GM19238 (cell line): Measurements from ENCODE around the gene GIPC2.
"Not testable (repeated sequence)": the region's sequence is repeated elsewhere in the genome, so short reads cannot be mapped to it uniquely, and the experiment has no call there.

Source experiments
- DNase-seq: peaks from one replicate; pipeline ENCODE4 v3.0.0; 2011; ENCODE audit warnings: low spot score; ENCODE audit not compliant: insufficient read length

Gene GIPC2

GRCh38 chr1:78068681-78069283 lies 23.0 kb downstream of the GIPC2 start:
- no peak for DNase-seq

GRCh38 chr1:78069784-78070183 lies 24.0 kb downstream of the GIPC2 start:
- DNase-seq, result no peak

- no peak for DNase-seq
These were observed 24.4 kb downstream of the GIPC2 start for GRCh38 chr1:78070210-78070609.

- DNase-seq, result no peak
These were observed 25.0 kb downstream of the GIPC2 start for GRCh38 chr1:78070758-78071157.

DNA sequence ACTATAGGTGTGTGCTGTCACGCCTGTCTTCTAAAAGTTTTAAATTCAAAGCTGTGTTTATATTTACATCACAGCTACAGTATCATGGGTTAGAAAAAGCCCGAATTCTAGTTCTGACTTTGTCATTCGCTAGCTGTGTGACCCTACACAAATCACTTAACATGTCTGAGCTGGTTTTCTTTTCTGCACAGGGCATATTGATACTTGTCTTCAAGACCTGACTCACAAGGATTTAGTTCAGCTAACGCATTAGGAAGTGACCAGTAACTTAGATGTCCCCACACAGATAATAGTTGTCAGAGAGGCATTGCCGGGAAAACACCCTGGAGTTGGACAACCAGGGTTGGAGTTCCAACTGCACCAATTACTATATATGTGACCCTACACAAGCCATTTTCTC lies 25.9 kb downstream of the GIPC2 start:
- no peak for DNase-seq

DNA sequence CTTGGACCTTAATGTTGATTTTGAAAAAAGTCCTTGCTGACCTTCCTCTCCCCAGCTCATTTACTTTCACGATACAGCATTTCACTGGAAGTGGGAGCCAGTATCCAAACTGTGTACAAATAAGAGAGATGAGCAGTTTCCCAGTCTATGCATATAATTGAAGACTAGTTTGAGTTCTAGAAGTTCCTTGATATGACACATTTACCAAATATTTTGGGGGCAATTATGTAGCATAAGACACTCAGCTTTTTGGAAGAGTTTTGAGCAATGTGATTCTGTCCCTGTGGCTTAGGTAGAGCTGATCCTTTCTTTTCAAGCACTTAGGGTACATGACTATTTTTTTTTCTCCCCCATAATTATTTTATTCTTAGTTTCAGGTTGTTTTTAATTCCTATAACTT lies 26.4 kb downstream of the GIPC2 start:
- no peak for DNase-seq

DNA sequence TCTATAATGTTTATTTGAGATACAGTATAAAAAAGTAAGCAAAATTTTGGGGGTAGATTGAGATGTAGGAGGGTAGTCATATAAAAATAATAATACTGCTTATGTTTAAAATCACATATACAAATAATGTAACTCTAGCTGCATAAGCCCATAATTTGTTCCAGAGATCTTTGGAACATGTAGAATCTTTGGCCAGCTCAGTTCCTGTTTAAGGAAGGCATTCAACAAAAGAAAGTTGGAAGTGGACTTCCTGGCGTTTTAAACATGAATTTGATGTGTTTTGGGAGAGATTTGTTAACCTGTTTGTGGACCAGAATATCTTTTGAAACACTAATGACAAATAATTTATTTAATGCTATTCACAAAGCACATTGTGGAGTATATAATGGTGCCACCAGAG lies 27.7 kb downstream of the GIPC2 start:
- DNase-seq, result no peak

DNA sequence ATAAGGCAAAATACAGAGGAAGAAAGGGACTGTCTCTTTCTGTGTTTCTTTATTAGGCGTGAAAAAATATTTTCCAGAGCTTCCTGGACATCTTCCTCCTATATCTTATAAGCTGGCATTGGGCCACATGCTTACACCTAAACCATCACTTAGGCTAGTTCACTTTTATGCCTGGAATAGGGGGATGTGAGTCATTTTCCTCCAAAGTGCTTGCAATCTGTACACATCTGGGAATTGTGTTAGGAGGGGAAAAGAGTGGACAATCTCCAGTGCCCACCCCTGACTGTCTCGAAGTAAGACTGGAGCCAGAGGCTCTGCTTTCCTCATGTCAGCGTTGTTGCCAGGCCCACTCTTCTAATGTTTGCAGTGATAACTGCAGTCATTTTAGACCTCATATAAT lies 29.9 kb downstream of the GIPC2 start:
- no peak for DNase-seq

- DNase-seq, result no peak
These were observed 32.6 kb downstream of the GIPC2 start for GRCh38 chr1:78078358-78078757.

DNA sequence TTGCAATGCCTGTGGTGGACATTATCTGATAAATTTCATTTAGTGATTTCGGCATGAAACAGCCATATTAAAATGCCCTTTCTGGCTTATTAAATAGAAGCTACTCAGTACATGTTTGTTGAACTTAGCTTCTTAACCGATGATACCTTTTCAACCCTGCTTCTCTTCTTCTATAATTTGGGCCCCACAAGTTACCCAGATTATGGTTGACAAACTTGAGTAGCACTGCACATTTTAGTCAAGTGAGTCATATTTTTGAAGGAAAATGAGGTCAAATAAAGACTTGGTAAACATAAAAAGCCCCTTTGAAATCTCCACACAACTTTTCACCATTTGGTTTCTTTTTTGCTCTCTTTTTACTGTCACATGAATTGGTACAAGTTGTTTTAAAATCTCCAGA lies 33.8 kb downstream of the GIPC2 start:
- DNase-seq, result no peak

DNA sequence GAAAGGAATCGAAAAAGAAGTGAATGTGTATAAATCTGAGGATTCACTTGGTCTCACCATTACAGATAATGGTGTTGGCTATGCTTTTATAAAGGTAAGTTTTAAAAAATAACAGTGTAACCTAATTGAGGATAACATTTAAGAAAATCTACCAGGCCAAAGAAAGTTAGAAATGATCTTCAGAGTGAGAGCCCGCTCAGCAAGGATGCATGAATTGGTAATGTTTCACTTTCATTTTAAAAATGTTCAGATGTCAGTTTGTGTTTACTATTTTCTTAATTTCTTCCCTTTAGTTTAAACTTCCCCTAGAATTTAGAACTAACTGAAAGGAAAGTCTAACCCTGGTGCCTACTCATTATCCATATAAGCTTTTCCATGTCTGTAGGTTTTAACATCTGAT lies 35.0 kb downstream of the GIPC2 start:
- DNase-seq, result no peak

- DNase-seq, result no peak
These were observed 36.5 kb downstream of the GIPC2 start for GRCh38 chr1:78081980-78082860.

- not testable (repeated sequence) for DNase-seq
These were observed 38.9 kb downstream of the GIPC2 start for GRCh38 chr1:78084639-78085038.

DNA sequence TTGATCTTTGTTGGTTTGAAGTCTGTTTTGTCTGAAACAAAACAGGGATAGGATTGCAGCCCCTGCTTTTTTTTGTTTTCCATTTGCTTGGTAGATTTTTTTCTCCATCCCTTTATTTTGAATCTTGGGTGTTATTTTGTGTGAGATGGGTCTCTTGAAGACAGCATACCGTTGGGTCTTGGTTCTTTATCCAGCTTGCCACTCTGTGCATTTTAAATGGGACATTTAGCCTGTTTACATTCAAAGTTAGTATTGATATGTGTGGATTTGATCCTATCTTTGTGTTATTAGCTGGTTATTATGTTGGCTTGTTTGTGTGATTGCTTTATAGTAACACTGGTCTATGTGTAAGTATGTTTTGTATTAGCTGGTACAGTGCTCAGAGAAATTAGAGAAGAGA lies 40.9 kb downstream of the GIPC2 start:
- DNase-seq, result no peak

- no peak for DNase-seq
These were observed 42.2 kb downstream of the GIPC2 start for GRCh38 chr1:78088015-78088414.

- no peak for DNase-seq
These were observed 42.7 kb downstream of the GIPC2 start for GRCh38 chr1:78088486-78088885.

DNA sequence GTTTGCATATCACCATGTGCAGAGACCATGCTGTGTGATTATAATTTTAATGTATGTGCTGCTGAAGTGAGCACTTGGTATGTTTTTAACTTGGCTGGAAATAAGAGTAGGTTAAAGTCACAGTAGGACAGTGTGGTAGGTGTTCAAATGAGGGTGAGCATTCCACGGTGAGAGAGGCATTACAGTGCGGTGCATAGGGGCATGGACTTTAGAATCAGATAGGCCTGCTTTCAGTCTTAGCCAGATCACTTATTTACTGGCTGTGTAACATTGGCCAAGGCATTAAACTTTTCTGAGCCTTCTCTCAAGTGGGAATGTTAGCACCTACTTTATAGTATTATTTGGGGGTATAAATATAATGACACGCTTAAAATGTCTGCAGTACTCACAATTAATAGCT lies 43.2 kb downstream of the GIPC2 start:
- DNase-seq, result no peak

DNA sequence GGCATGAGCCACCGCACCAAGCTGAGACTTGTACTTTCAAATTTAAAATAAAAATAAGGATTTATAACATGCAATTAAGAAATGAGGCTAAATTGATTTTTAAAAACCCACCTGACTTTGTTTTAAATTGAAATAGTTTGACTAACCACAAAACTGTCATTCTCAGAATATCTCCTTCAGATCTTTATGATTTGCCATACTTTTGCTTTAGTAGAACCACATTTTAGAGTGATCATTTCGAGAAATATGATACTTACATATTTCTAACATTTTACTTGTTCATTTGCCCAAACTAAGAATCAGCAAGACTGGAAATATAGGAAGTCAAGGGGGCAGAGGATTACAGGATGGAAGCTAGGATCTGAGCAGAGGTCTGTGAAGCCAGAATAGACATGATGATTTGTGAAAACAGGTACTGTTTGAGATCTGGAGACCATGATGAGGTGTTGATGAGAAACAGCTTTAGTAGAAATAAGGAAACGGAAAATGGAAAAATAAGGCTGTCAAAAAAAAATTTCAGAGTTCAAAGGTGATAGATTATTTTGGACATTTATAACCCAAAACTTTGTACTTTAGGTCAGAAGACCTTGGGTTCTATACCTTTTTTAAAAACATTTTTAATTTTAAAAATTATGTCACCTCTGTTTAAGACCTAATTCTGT lies 44.8 kb downstream of the GIPC2 start:
- no peak for DNase-seq

DNA sequence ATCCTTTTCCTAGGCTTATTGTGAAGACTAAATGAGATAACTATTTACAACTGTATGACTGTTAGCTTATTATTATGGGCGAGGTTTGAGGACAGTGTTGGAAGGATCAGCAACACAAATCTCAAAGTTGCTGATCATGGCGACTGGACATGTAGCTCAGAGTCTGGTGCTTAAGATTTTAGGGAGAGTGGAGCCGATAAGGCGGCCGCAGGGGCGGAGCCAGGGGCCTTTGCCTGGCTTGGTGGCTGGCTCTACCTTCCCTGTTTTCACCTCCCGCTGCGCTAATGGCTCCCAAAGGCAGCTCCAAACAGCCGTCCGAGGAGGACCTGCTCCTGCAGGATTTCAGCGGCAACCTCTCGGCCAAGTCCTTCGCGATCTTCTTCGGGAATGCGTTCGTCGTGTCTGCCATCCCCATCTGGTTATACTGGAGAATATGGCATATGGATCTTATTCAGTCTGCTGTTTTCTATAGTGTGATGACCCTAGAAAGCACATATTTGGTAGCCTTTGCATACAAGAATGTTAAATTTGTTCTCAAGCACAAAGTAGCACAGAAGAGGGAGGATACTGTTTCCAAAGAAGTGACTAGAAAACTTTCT lies 45.5 kb downstream of the GIPC2 start:
- no peak for DNase-seq

DNA sequence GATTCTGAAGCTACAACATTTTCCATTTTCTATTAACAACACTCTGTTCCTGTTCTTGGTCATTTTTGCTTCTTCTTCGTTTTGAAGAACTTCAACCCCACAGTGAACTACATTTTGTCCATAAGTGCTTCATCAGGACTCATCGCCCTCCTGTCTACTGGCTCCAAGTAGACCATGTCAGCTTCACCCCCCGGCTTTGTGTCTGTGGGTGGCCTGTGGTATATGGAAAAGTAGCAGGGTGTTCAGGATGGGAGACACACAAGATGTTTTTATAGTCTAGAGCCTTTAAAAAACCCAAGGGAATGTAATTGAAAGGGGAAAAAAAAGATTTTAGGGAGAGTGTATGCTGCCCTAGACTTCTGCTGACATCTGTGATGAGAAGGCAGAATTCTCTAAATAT lies 46.1 kb downstream of the GIPC2 start:
- DNase-seq, result no peak

GRCh38 chr1:78092643-78093042 lies 46.9 kb downstream of the GIPC2 start:
- no peak for DNase-seq

DNA sequence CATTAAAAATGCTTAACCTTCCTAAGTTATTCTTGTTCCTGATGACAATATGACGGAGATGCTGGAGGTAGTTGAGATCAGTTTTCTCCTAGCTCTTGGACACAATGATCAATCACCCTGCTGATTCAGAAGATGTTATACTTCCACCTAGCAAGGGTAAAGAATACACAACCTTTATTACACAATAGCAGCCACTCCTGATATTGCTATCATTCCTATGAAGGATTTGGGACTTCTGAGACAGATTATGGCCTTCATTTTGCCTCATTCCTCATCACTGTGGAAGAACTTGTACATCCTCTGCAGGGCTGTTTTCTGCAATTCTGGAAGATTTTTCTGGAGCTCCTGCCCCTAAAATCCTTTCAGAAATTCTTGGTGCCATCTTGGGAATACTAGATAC lies 47.8 kb downstream of the GIPC2 start:
- DNase-seq, result no peak
